ENCODE data around the gene NEMP2. TPM values are rescaled to one million over a fixed set of nuclear protein-coding genes. Genes with fewer than 3 reads are reported as not detected.

Gene NEMP2
- polyA plus RNA-seq, 1 donor from 2014 or later = 1.1 TPM

DNA sequence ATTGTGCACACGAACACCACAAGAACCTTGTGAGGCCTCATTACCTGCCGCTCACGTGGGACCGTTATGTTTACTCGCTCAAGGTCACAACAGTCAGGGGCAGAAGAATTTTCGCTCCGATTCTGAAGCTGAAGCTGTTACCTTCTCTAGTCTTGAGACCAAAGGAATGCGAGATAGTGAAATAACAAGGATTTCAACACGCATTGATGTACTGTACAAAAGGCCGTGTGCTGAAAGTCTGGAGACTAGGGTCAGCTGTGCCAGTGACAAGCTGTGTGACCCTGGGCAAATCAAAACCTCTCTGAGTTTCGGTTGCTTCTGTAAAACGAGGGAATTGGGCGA, 583 bp downstream of the NEMP2 start:
- H3F3A ChIP-seq (ENCODE audit: insufficient read depth, low read length, poor library complexity, severe bottlenecking) = no peaks in the 10 kb centered on the region
- H3K9ac ChIP-seq (ENCODE audit: low read length) = peak overlapping the region; percentile 68
- H3K27me3 ChIP-seq (ENCODE audit: insufficient read depth, low read depth, low read length) = no peaks in the 10 kb centered on the region
- peak overlapping the region; percentile 62 for H3K4me2 ChIP-seq (ENCODE audit: low read length)
- no peaks in the 10 kb centered on the region for H3K9me3 ChIP-seq (ENCODE audit: low read length)
- H3K4me3 ChIP-seq (ENCODE audit: low read length) = peak overlapping the region; percentile 76
- H2AFZ ChIP-seq (ENCODE audit: low read depth, low read length) = peak overlapping the region; percentile 77
- H3K79me2 ChIP-seq (replicated peaks; ENCODE audit: insufficient read depth, low read length) = no peaks in the 10 kb centered on the region
- no peak overlapping the region for H3K27ac ChIP-seq (ENCODE audit: low read length)
- no peaks in the 10 kb centered on the region for H3K36me3 ChIP-seq (ENCODE audit: insufficient read depth, low read length)
- no peaks in the 10 kb centered on the region for H4K20me1 ChIP-seq (ENCODE audit: insufficient read depth)
- no peaks in the 10 kb centered on the region for H3K9me2 ChIP-seq (ENCODE audit: insufficient read depth, low read length)
- TF ChIP-seq, protein P1, sequence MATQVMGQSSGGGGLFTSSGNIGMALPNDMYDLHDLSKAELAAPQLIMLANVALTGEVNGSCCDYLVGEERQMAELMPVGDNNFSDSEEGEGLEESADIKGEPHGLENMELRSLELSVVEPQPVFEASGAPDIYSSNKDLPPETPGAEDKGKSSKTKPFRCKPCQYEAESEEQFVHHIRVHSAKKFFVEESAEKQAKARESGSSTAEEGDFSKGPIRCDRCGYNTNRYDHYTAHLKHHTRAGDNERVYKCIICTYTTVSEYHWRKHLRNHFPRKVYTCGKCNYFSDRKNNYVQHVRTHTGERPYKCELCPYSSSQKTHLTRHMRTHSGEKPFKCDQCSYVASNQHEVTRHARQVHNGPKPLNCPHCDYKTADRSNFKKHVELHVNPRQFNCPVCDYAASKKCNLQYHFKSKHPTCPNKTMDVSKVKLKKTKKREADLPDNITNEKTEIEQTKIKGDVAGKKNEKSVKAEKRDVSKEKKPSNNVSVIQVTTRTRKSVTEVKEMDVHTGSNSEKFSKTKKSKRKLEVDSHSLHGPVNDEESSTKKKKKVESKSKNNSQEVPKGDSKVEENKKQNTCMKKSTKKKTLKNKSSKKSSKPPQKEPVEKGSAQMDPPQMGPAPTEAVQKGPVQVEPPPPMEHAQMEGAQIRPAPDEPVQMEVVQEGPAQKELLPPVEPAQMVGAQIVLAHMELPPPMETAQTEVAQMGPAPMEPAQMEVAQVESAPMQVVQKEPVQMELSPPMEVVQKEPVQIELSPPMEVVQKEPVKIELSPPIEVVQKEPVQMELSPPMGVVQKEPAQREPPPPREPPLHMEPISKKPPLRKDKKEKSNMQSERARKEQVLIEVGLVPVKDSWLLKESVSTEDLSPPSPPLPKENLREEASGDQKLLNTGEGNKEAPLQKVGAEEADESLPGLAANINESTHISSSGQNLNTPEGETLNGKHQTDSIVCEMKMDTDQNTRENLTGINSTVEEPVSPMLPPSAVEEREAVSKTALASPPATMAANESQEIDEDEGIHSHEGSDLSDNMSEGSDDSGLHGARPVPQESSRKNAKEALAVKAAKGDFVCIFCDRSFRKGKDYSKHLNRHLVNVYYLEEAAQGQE (IDR thresholded peaks at IDR 0.05; ENCODE audit: borderline replicate concordance) = no peak
- no peak for TF ChIP-seq EZH2 (IDR thresholded peaks at IDR 0.05; ENCODE audit: borderline replicate concordance, insufficient read depth, low read length, poor library complexity, severe bottlenecking)
- no peak for TF ChIP-seq MXI1 (conservative IDR thresholded peaks at IDR 0.05; ENCODE audit: poor library complexity, severe bottlenecking)
- no peak for TF ChIP-seq POLR2AphosphoS5 (IDR thresholded peaks at IDR 0.05)
- no peak for TF ChIP-seq RAD21 (conservative IDR thresholded peaks at IDR 0.05)
- TF ChIP-seq, protein P2, sequence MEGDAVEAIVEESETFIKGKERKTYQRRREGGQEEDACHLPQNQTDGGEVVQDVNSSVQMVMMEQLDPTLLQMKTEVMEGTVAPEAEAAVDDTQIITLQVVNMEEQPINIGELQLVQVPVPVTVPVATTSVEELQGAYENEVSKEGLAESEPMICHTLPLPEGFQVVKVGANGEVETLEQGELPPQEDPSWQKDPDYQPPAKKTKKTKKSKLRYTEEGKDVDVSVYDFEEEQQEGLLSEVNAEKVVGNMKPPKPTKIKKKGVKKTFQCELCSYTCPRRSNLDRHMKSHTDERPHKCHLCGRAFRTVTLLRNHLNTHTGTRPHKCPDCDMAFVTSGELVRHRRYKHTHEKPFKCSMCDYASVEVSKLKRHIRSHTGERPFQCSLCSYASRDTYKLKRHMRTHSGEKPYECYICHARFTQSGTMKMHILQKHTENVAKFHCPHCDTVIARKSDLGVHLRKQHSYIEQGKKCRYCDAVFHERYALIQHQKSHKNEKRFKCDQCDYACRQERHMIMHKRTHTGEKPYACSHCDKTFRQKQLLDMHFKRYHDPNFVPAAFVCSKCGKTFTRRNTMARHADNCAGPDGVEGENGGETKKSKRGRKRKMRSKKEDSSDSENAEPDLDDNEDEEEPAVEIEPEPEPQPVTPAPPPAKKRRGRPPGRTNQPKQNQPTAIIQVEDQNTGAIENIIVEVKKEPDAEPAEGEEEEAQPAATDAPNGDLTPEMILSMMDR (IDR thresholded peaks at IDR 0.05; ENCODE audit: poor library complexity, severe bottlenecking) = no peak
- TF ChIP-seq TAF1 (IDR thresholded peaks at IDR 0.05; ENCODE audit: low read depth) = no peak
- TF ChIP-seq EP300 (conservative IDR thresholded peaks at IDR 0.05; ENCODE audit: poor library complexity, severe bottlenecking) = no peak
- no peak for TF ChIP-seq SMC3 (conservative IDR thresholded peaks at IDR 0.05; ENCODE audit: poor library complexity)

DNA sequence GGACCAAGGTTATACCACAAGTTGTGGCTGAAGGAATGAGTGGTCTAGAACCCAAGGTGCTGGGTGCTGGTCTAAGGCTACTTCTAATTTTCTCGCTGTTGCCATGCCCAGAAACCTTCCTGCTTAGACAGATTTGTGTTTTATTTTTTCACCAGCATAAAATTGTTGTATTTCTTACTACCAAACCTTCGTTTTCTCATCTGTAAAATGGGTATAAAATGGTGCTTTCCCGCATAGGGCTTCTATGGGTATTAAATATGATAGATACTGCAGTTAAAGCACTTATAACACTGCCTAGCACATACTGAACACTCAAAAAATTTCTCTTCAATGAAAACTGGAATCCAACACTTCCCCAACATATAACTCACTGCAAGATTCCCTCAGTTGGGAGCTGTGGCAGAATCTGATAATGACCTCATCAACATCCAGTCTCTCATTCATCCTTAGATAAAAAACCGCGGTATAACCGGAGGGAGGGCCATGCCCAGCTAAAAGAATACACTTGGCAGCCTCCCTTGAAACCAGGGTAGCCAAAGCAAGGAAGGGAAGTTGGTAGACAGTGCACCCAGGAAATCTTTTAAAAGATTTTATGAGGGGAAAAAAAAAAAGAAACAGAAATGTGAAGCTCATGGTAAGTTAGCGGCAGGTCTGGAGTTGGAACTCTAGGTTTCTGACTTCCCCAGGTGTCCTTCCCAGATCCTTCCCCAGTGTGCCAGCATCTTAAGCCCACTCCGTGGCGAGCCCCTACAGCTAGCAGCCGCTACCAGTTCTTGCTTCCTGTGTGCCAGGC, 1.2 kb downstream of the NEMP2 start:
- Histone ChIP-seq H3K9ac (ENCODE audit: low read length) (no peak overlapping the region), H3K27ac (ENCODE audit: low read length) (no peak overlapping the region)

More for the DNA sequence above, 1.2 kb downstream of the NEMP2 start:
- Histone ChIP-seq H3K4me3 (ENCODE audit: low read length) (peak overlapping the region; percentile 76), H3K9me3 (ENCODE audit: low read length) (no peaks in the 10 kb centered on the region), H3K9me2 (ENCODE audit: insufficient read depth, low read length) (no peaks in the 10 kb centered on the region), H2AFZ (ENCODE audit: low read depth, low read length) (peak overlapping the region; percentile 77), H3K36me3 (ENCODE audit: insufficient read depth, low read length) (no peaks in the 10 kb centered on the region), H3K27me3 (ENCODE audit: insufficient read depth, low read depth, low read length) (no peaks in the 10 kb centered on the region), H4K20me1 (ENCODE audit: insufficient read depth) (no peaks in the 10 kb centered on the region), H3K79me2 (replicated peaks; ENCODE audit: insufficient read depth, low read length) (no peaks in the 10 kb centered on the region), H3F3A (ENCODE audit: insufficient read depth, low read length, poor library complexity, severe bottlenecking) (no peaks in the 10 kb centered on the region), H3K4me2 (ENCODE audit: low read length) (no peak overlapping the region)
- TF ChIP-seq, protein P1 (IDR thresholded peaks at IDR 0.05; ENCODE audit: borderline replicate concordance) = no peak
- no peak for TF ChIP-seq MXI1 (conservative IDR thresholded peaks at IDR 0.05; ENCODE audit: poor library complexity, severe bottlenecking)
- no peak for TF ChIP-seq POLR2AphosphoS5 (IDR thresholded peaks at IDR 0.05)
- TF ChIP-seq RAD21 (conservative IDR thresholded peaks at IDR 0.05) = no peak
- no peak for TF ChIP-seq SMC3 (conservative IDR thresholded peaks at IDR 0.05; ENCODE audit: poor library complexity)
- no peak for TF ChIP-seq TAF1 (IDR thresholded peaks at IDR 0.05; ENCODE audit: low read depth)
- TF ChIP-seq, protein P2 (IDR thresholded peaks at IDR 0.05; ENCODE audit: poor library complexity, severe bottlenecking) = no peak
- TF ChIP-seq EZH2 (IDR thresholded peaks at IDR 0.05; ENCODE audit: borderline replicate concordance, insufficient read depth, low read length, poor library complexity, severe bottlenecking) = no peak
- TF ChIP-seq EP300 (conservative IDR thresholded peaks at IDR 0.05; ENCODE audit: poor library complexity, severe bottlenecking) = no peak
